Measurements from ENCODE around the gene SLC25A42.

GRCh38 chr19:19049406-19049805 lies 14.4 kb upstream of the SLC25A42 start:
- TF ChIP-seq EZH2phosphoT487 (IDR thresholded peaks at IDR 0.05; ENCODE audit: borderline replicate concordance, low read length) (no peak), EZH2 (IDR thresholded peaks at IDR 0.05; ENCODE audit: low read length, unreplicated experiment) (no peak)
